Endodermal cell (in vitro differentiated cells): ENCODE results near the gene TFCP2L1. TPM values are rescaled to one million over a fixed set of nuclear protein-coding genes. Genes with fewer than 3 reads are reported as not detected.

Source experiments
- DNase-seq: peaks from one replicate; pipeline ENCODE4 v3.0.0-alpha.2; 2017
- H3K27ac ChIP-seq: 2 replicates; pipeline ENCODE4 v1.5.1; 2013; ENCODE audit warnings: mild to moderate bottlenecking, low read depth, low read length, moderate library complexity
- H3K27me3 ChIP-seq: 2 replicates; pipeline ENCODE4 v1.6.1; 2013; ENCODE audit warnings: mild to moderate bottlenecking, low read length, moderate library complexity; ENCODE audit not compliant: insufficient read depth, control insufficient read depth, poor library complexity, severe bottlenecking
- H3K36me3 ChIP-seq: 2 replicates; pipeline ENCODE4 v1.7.0; 2013; ENCODE audit warnings: mild to moderate bottlenecking, low read length, moderate library complexity; ENCODE audit not compliant: control insufficient read depth, insufficient read depth
- H3K4me1 ChIP-seq: one replicate; pipeline ENCODE4 v1.7.0; 2013; ENCODE audit warnings: low read length; ENCODE audit not compliant: control insufficient read depth, insufficient read depth
- H3K4me3 ChIP-seq: 2 replicates; pipeline ENCODE4 v1.5.1; 2013; ENCODE audit warnings: mild to moderate bottlenecking, low read length, moderate library complexity
- H3K9ac ChIP-seq: 2 replicates; pipeline ENCODE4 v1.6.1; 2013; ENCODE audit warnings: mild to moderate bottlenecking, low read length, moderate library complexity; ENCODE audit not compliant: poor library complexity, severe bottlenecking; ENCODE audit errors: extremely low read depth
- H3K9me3 ChIP-seq: 2 replicates; pipeline ENCODE4 v1.6.1; 2013; ENCODE audit warnings: mild to moderate bottlenecking, low read length, moderate library complexity; ENCODE audit not compliant: control insufficient read depth
- H3K27ac Mint-ChIP-seq: 2 replicates; pipeline ENCODE4 v1.8.0; 2020; ENCODE audit warnings: mixed read lengths
- H3K27me3 Mint-ChIP-seq: 2 replicates; pipeline ENCODE4 v1.8.0; 2021; ENCODE audit warnings: mild to moderate bottlenecking, mixed read lengths; ENCODE audit not compliant: insufficient read depth
- H3K36me3 Mint-ChIP-seq: 2 replicates; pipeline ENCODE4 v1.8.0; 2020; ENCODE audit warnings: low read depth, mixed read lengths
- H3K4me1 Mint-ChIP-seq: 2 replicates; pipeline ENCODE4 v1.8.0; 2020; ENCODE audit warnings: mixed read lengths
- H3K4me3 Mint-ChIP-seq: 2 replicates; pipeline ENCODE4 v1.8.0; 2020; ENCODE audit warnings: mild to moderate bottlenecking, moderate library complexity, mixed read lengths
- H3K9me3 Mint-ChIP-seq: 2 replicates; pipeline ENCODE4 v1.8.0; 2020; ENCODE audit warnings: mild to moderate bottlenecking, mixed read lengths
- CTCF ChIP-seq: fragments of 200-600 bp; sonication (generic); conservative IDR thresholded peaks from 2 replicates; pipeline ENCODE4 v1.5.0; 2021; ENCODE audit warnings: antibody characterized with exemption, mild to moderate bottlenecking
- WGBS, 2 experiments: methylation state at CpG; one replicate each; pipeline versions ENCODE4 v1.1.5 to v1.1.7; 2013; ENCODE audit warnings: missing lambda C conversion rate in 2 of 2, mixed read lengths in 1 of 2; ENCODE audit not compliant: insufficient coverage in 1 of 2, insufficient read length in 1 of 2; 5-methylcytosine and 5-hydroxymethylcytosine counted together
- total RNA-seq, 2 donors: library from RNA; stranded (reverse); fragmentation: NEBNext Ultra II Directional in 1 of 2; extraction: Animal tissue kit (Norgen Biotek cat#: 25700) in 1 of 2; gene quantifications; 2 replicates in 1 of 2; 3 replicates in 1 of 2; pipeline ENCODE4 v1.2.1, GENCODE V29; 2021

TFCP2L1 gene
- total RNA-seq, 2 donors from 2014 or later: 3.3 to 4.3 TPM

- H3K27me3 ChIP-seq: peaks cover 25% of the 10 kb centered on the region
- 90 to 91% methylated on average over 7 to 10 of the region's 10 CpGs for WGBS, 2 experiments
- no peak for DNase-seq
- no peaks in the 10 kb centered on the region for H3K9me3 ChIP-seq
- no peak overlapping the region for H3K27ac ChIP-seq
- no peak overlapping the region for H3K4me3 ChIP-seq
- no peak for TF ChIP-seq CTCF
- Mint-ChIP-seq H3K9me3 (no peaks in the 10 kb centered on the region), H3K27ac (no peak overlapping the region), H3K4me1 (peaks cover 6% of the 10 kb centered on the region), H3K27me3 (peaks cover 22% of the 10 kb centered on the region), H3K4me3 (no peak overlapping the region), H3K36me3 (no peaks in the 10 kb centered on the region)
- H3K36me3 ChIP-seq: no peaks in the 10 kb centered on the region
- H3K9ac ChIP-seq: no peak overlapping the region
- H3K4me1 ChIP-seq: no peaks in the 10 kb centered on the region
These were observed 5.4 kb downstream of the TFCP2L1 start for GRCh38 chr2:121279476-121280220.

- no peak overlapping the region for H3K4me3 ChIP-seq
- WGBS, 2 experiments: 90 to 92% methylated on average over 2 to 6 of the region's 6 CpGs
- TF ChIP-seq CTCF: no peak
- Mint-ChIP-seq H3K9me3 (no peaks in the 10 kb centered on the region), H3K4me1 (peaks cover 11% of the 10 kb centered on the region), H3K27ac (no peak overlapping the region), H3K27me3 (peaks cover 3% of the 10 kb centered on the region), H3K36me3 (no peaks in the 10 kb centered on the region), H3K4me3 (no peak overlapping the region)
- no peaks in the 10 kb centered on the region for H3K36me3 ChIP-seq
- H3K9ac ChIP-seq: no peak overlapping the region
- H3K9me3 ChIP-seq: no peaks in the 10 kb centered on the region
- H3K27ac ChIP-seq: no peak overlapping the region
- peaks cover 7% of the 10 kb centered on the region for H3K27me3 ChIP-seq
- DNase-seq: no peak
- no peaks in the 10 kb centered on the region for H3K4me1 ChIP-seq
These were observed 8.7 kb downstream of the TFCP2L1 start for GRCh38 chr2:121276341-121276740.

- Histone ChIP-seq H3K27me3 (peaks cover 7% of the 10 kb centered on the region), H3K27ac (no peak overlapping the region), H3K9me3 (no peaks in the 10 kb centered on the region), H3K9ac (no peak overlapping the region), H3K4me1 (no peaks in the 10 kb centered on the region), H3K4me3 (no peak overlapping the region), H3K36me3 (no peaks in the 10 kb centered on the region)
- H3K4me1 Mint-ChIP-seq: peaks cover 13% of the 10 kb centered on the region
- no peak for DNase-seq
- H3K27ac Mint-ChIP-seq: no peak overlapping the region
- H3K9me3 Mint-ChIP-seq: no peaks in the 10 kb centered on the region
- WGBS, 2 experiments: 84 to 87% methylated on average over 2 to 3 of the region's 3 CpGs
- H3K4me3 Mint-ChIP-seq: no peak overlapping the region
- no peak for TF ChIP-seq CTCF
- no peaks in the 10 kb centered on the region for H3K36me3 Mint-ChIP-seq
- peaks cover 3% of the 10 kb centered on the region for H3K27me3 Mint-ChIP-seq
These were observed 11.9 kb downstream of the TFCP2L1 start for GRCh38 chr2:121273116-121273515.
